MM.1S (cell line): Measurements from ENCODE around the gene GOLGA7B.

Source experiments
- EZH2phosphoT487 ChIP-seq: fragments of 300-600 bp; sonication (generic); IDR thresholded peaks from 2 replicates; pipeline ENCODE4 v1.6.1; 2018; ENCODE audit warnings: antibody characterized with exemption, low read length
- TF ChIP-seq, protein P1 (sequence below): fragments of 300-600 bp; sonication (generic); IDR thresholded peaks from 2 replicates; pipeline ENCODE4 v1.5.1; 2016; ENCODE audit warnings: antibody characterized with exemption, low read length, mixed read lengths

DNA sequence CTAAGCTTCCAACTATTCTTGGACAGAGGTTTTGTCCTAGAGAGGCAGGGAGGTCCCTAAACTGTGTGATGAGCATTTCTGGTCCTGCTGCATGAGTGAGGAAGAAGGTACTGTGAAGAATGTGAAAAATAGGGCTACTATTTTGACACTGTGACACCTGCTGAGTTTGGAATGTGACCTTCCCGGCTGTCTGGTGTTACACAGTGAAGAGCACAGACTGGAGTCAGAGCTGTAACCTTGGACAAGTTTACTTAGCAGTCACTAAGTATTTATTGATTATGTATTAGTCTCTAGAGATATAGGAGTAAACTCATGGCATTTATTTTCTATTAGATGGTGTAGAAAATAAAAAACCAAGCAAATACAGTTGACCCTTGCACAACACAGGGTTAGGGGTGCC lies 12.3 kb downstream of the GOLGA7B start:
- TF ChIP-seq, protein P1, sequence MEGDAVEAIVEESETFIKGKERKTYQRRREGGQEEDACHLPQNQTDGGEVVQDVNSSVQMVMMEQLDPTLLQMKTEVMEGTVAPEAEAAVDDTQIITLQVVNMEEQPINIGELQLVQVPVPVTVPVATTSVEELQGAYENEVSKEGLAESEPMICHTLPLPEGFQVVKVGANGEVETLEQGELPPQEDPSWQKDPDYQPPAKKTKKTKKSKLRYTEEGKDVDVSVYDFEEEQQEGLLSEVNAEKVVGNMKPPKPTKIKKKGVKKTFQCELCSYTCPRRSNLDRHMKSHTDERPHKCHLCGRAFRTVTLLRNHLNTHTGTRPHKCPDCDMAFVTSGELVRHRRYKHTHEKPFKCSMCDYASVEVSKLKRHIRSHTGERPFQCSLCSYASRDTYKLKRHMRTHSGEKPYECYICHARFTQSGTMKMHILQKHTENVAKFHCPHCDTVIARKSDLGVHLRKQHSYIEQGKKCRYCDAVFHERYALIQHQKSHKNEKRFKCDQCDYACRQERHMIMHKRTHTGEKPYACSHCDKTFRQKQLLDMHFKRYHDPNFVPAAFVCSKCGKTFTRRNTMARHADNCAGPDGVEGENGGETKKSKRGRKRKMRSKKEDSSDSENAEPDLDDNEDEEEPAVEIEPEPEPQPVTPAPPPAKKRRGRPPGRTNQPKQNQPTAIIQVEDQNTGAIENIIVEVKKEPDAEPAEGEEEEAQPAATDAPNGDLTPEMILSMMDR: no peak
- TF ChIP-seq EZH2phosphoT487: no peak
